Esophagus squamous epithelium (tissue), 5 donors: ENCODE data around the gene MLPH. TPM values are rescaled to one million over a fixed set of nuclear protein-coding genes. Genes with fewer than 3 reads are reported as not detected.

Experiments
- DNase-seq: peaks from one replicate; lab custom pipeline; 2025; lab: John Stamatoyannopoulos, UW
- H3K27ac ChIP-seq, 4 donors: fragments of 200-600 bp; sonication (generic); one replicate each; pipeline ENCODE4 v1.5.1; 2016 to 2019; ENCODE audit warnings: mild to moderate bottlenecking in 1 of 4
- H3K27me3 ChIP-seq, 4 donors: fragments of 200-600 bp; sonication (generic); 1 replicate in 3 of 4; 2 replicates in 1 of 4; pipeline versions ENCODE4 v1.5.1 to v1.6.0; 2017 to 2021; ENCODE audit warnings: antibody characterized with exemption in 1 of 4
- H3K36me3 ChIP-seq, 3 donors: fragments of 200-600 bp; sonication (generic); one replicate each; pipeline ENCODE4 v1.5.1; 2016 to 2019
- H3K4me1 ChIP-seq, 3 donors: fragments of 200-600 bp; sonication (generic); one replicate each; pipeline ENCODE4 v1.5.1; 2017 to 2019
- H3K4me3 ChIP-seq, 4 donors: fragments of 200-600 bp; sonication (generic); 1 replicate in 3 of 4; 2 replicates in 1 of 4; pipeline ENCODE4 v1.5.1; 2016 to 2019; ENCODE audit warnings: mild to moderate bottlenecking in 2 of 4, moderate library complexity in 1 of 4
- H3K9me3 ChIP-seq, 3 donors: fragments of 200-600 bp; sonication (generic); one replicate each; pipeline ENCODE4 v1.5.1; 2016 to 2019
- CTCF ChIP-seq, 6 experiments: fragments of 450-650 bp in 4 of 6; fragments of 200-600 bp in 2 of 6; sonication (generic) in 2 of 6; IDR thresholded peaks; one replicate each; pipeline ENCODE4 v1.5.1; 2016 to 2019; ENCODE audit warnings: antibody characterized with exemption in 6 of 6, mild to moderate bottlenecking in 4 of 6, moderate library complexity in 4 of 6
- POLR2A ChIP-seq, 4 donors: fragments of 450-650 bp; IDR thresholded peaks; one replicate each; pipeline ENCODE4 v1.6.1; 2017; ENCODE audit warnings: antibody characterized with exemption in 4 of 4, mild to moderate bottlenecking in 4 of 4, moderate library complexity in 3 of 4
- WGBS, 2 donors: methylation state at CpG; one replicate each; pipeline ENCODE4 v1.1.5; 2018; 5-methylcytosine and 5-hydroxymethylcytosine counted together
- intact Hi-C: fragments of 100-400 bp; cut with DNase I; formaldehyde crosslinking; loops from one replicate; pipeline ENCODE4 v1.15.0; 2022
- total RNA-seq, 4 donors: library from RNA; depleted of rRNA; stranded (reverse); fragments of >200 nt; gene quantifications; one replicate each; pipeline ENCODE4 v1.1.0, GENCODE V29; 2016
- donor health status: DM: yes; HTN: yes; CAD: no.

The MLPH gene
- total RNA-seq, 4 donors from 2014 or later = 1.8 to 10.5 (median 7.6) TPM

- TF ChIP-seq POLR2A (IDR thresholded peaks at IDR 0.05) = no peak
- no peak for TF ChIP-seq CTCF (IDR thresholded peaks at IDR 0.05)
- H3K27me3 ChIP-seq = no peaks in the 10 kb centered on the region
- peak within 1 kb of the TSS; percentile 11 to 76 (median 66) for H3K27ac ChIP-seq
- H3K36me3 ChIP-seq = no peaks in the 10 kb centered on the region
- 35 to 44% methylated on average over 5 to 12 of the region's 16 CpGs for WGBS, 2 donors
- peaks cover 20 to 50% (median 23%) of the 10 kb centered on the region in 3 donors for H3K4me1 ChIP-seq
- H3K9me3 ChIP-seq = no peaks in the 10 kb centered on the region
- peak within 1 kb of the TSS; percentile 5 to 50 (median 16) for H3K4me3 ChIP-seq
- DNase-seq = no peak
- intact Hi-C loops = no loop called here
Measured at GRCh38 chr2:237590272-237591140, 103.5 kb downstream of the MLPH start, which contains the start of gene RAB17. Gene RAB17 (minus strand): TSS chr2:237590734. CDS start chr2:237586154, 4,580 bp downstream.

- Histone ChIP-seq H3K27ac (peak overlapping the region; percentile 11 to 76 (median 66)), H3K4me1 (peaks cover 20 to 52% (median 23%) of the 10 kb centered on the region in 3 donors), H3K9me3 (no peaks in the 10 kb centered on the region), H3K27me3 (no peaks in the 10 kb centered on the region), H3K4me3 (peak overlapping the region; percentile 5 to 50 (median 16)), H3K36me3 (no peaks in the 10 kb centered on the region)
- no peak for DNase-seq
- intact Hi-C loops = no loop called here
- TF ChIP-seq POLR2A (IDR thresholded peaks at IDR 0.05) (no peak), CTCF (IDR thresholded peaks at IDR 0.05) (no peak)
- 47 to 52% methylated on average over 5 to 8 of the region's 19 CpGs for WGBS, 2 donors
Measured at GRCh38 chr2:237591141-237591881, 104.3 kb downstream of the MLPH start.

DNA sequence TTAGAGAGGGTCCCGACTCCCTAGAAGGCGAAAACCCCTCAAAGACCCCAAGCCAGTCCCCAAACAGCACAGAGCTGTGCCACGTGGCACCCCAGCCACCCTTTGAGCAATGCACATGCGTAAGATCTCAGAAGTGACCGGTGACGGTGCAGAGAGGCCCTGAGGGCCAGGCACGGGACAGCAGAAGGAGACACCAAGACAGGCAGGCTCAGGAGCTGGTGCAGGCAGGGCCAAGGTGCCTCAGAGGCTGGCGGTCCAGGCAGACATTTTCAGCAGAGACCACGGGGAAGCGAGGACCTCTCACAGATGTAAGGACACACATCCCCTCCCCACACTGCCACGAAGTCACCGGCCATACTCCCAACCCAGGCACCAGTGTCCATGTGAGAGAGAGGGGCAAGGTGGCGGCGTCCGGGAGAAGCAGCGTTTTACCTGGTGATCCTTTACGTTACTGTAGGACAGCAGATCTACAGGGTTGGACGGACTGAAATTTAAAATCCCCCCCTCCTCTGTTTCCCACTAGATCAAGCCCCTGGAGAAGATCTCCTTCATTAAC lies 105.5 kb downstream of the MLPH start:
- Histone ChIP-seq H3K9me3 (no peaks in the 10 kb centered on the region), H3K27me3 (no peaks in the 10 kb centered on the region), H3K36me3 (no peaks in the 10 kb centered on the region), H3K4me3 (no peak overlapping the region), H3K4me1 (peaks cover 20 to 52% (median 23%) of the 10 kb centered on the region in 3 donors), H3K27ac (no peak overlapping the region)
- intact Hi-C loops = no loop called here
- no peak for DNase-seq
- WGBS, 2 donors = 90 to 95% methylated on average over 17 to 18 of the region's 18 CpGs
- TF ChIP-seq CTCF (IDR thresholded peaks at IDR 0.05) = no peak

- intact Hi-C loops = no loop called here
- TF ChIP-seq POLR2A (IDR thresholded peaks at IDR 0.05) = no peak
- no peak for TF ChIP-seq CTCF (IDR thresholded peaks at IDR 0.05)
- Histone ChIP-seq H3K4me3 (no peak overlapping the region), H3K4me1 (peaks cover 20 to 52% (median 23%) of the 10 kb centered on the region in 3 donors), H3K36me3 (no peaks in the 10 kb centered on the region), H3K27ac (no peak overlapping the region), H3K9me3 (no peaks in the 10 kb centered on the region), H3K27me3 (no peaks in the 10 kb centered on the region)
- WGBS, 2 donors = 80 to 98% methylated on average over 2 to 6 of the region's 10 CpGs
- no peak for DNase-seq
Measured at GRCh38 chr2:237593036-237593435, 106.0 kb downstream of the MLPH start.
